Measurements from ENCODE around the gene TFAP2E.
"Not testable (repeated sequence)": the region's sequence is repeated elsewhere in the genome, so short reads cannot be mapped to it uniquely, and the experiment has no call there.

Gene TFAP2E

GRCh38 chr1:35575416-35575958 lies 2.4 kb downstream of the TFAP2E start:
- Histone ChIP-seq H3K4me1 (ENCODE audit: control insufficient read depth, insufficient read depth, low read length, poor library complexity, severe bottlenecking) (peaks cover 28% of the 10 kb centered on the region), H3K27ac (ENCODE audit: low read depth, low read length, severe bottlenecking) (no peak overlapping the region), H3K36me3 (ENCODE audit: control insufficient read depth, insufficient read depth, low read length) (no peaks in the 10 kb centered on the region), H3K4me3 (ENCODE audit: extremely low read depth, insufficient read depth, low read length, poor library complexity, severe bottlenecking) (no peak overlapping the region), H3K9me3 (ENCODE audit: control insufficient read depth, low read length) (no peaks in the 10 kb centered on the region)
- 91 to 92% methylated on average over 5 of the region's 5 CpGs for WGBS, 2 experiments (ENCODE audit: insufficient coverage in 2 of 2)

GRCh38 chr1:35576061-35576765 lies 3.1 kb downstream of the TFAP2E start:
- WGBS, 2 experiments (ENCODE audit: insufficient coverage in 2 of 2), result 76 to 86% methylated on average over 8 to 10 of the region's 10 CpGs
- no peak overlapping the region for H3K27ac ChIP-seq (ENCODE audit: low read depth, low read length, severe bottlenecking)
- peaks cover 21% of the 10 kb centered on the region for H3K4me1 ChIP-seq (ENCODE audit: control insufficient read depth, insufficient read depth, low read length, poor library complexity, severe bottlenecking)
- H3K36me3 ChIP-seq (ENCODE audit: control insufficient read depth, insufficient read depth, low read length), result no peaks in the 10 kb centered on the region
- no peaks in the 10 kb centered on the region for H3K9me3 ChIP-seq (ENCODE audit: control insufficient read depth, low read length)
- no peak overlapping the region for H3K4me3 ChIP-seq (ENCODE audit: extremely low read depth, insufficient read depth, low read length, poor library complexity, severe bottlenecking)

GRCh38 chr1:35576766-35577070 lies 3.6 kb downstream of the TFAP2E start:
- 37 to 39% methylated on average over 36 to 37 of the region's 37 CpGs for WGBS, 2 experiments (ENCODE audit: insufficient coverage in 2 of 2)
- not testable (repeated sequence) for H3K27ac ChIP-seq (ENCODE audit: low read depth, low read length, severe bottlenecking); H3K9me3 ChIP-seq (ENCODE audit: control insufficient read depth, low read length); H3K4me3 ChIP-seq (ENCODE audit: extremely low read depth, insufficient read depth, low read length, poor library complexity, severe bottlenecking); H3K36me3 ChIP-seq (ENCODE audit: control insufficient read depth, insufficient read depth, low read length)
- peaks cover 20% of the 10 kb centered on the region for H3K4me1 ChIP-seq (ENCODE audit: control insufficient read depth, insufficient read depth, low read length, poor library complexity, severe bottlenecking)

- 21 to 23% methylated on average over 58 to 61 of the region's 70 CpGs for WGBS, 2 experiments (ENCODE audit: insufficient coverage in 2 of 2)
- H3K4me3 ChIP-seq (ENCODE audit: extremely low read depth, insufficient read depth, low read length, poor library complexity, severe bottlenecking), result no peak overlapping the region
These were observed 4.2 kb downstream of the TFAP2E start for GRCh38 chr1:35577071-35577998.

GRCh38 chr1:35580949-35581388 lies 7.9 kb downstream of the TFAP2E start:
- Histone ChIP-seq H3K9me3 (ENCODE audit: control insufficient read depth, low read length) (no peaks in the 10 kb centered on the region), H3K36me3 (ENCODE audit: control insufficient read depth, insufficient read depth, low read length) (no peaks in the 10 kb centered on the region), H3K27ac (ENCODE audit: low read depth, low read length, severe bottlenecking) (no peak overlapping the region), H3K4me1 (ENCODE audit: control insufficient read depth, insufficient read depth, low read length, poor library complexity, severe bottlenecking) (peaks cover 8% of the 10 kb centered on the region), H3K4me3 (ENCODE audit: extremely low read depth, insufficient read depth, low read length, poor library complexity, severe bottlenecking) (no peak overlapping the region)
- no CpG with 5 or more reads among the region's 4 CpGs for WGBS, 2 experiments (ENCODE audit: insufficient coverage in 2 of 2)

More at GRCh38 chr1:35577071-35577998, 4.2 kb downstream of the TFAP2E start:
- H3K27ac ChIP-seq (ENCODE audit: low read depth, low read length, severe bottlenecking), result no peak overlapping the region
- H3K9me3 ChIP-seq (ENCODE audit: control insufficient read depth, low read length), result no peaks in the 10 kb centered on the region
- H3K36me3 ChIP-seq (ENCODE audit: control insufficient read depth, insufficient read depth, low read length), result no peaks in the 10 kb centered on the region
- H3K4me1 ChIP-seq (ENCODE audit: control insufficient read depth, insufficient read depth, low read length, poor library complexity, severe bottlenecking), result peaks cover 20% of the 10 kb centered on the region

GRCh38 chr1:35581621-35582020 lies 8.5 kb downstream of the TFAP2E start:
- not testable (repeated sequence) for H3K9me3 ChIP-seq (ENCODE audit: control insufficient read depth, low read length); H3K27ac ChIP-seq (ENCODE audit: low read depth, low read length, severe bottlenecking); H3K4me3 ChIP-seq (ENCODE audit: extremely low read depth, insufficient read depth, low read length, poor library complexity, severe bottlenecking); H3K4me1 ChIP-seq (ENCODE audit: control insufficient read depth, insufficient read depth, low read length, poor library complexity, severe bottlenecking); H3K36me3 ChIP-seq (ENCODE audit: control insufficient read depth, insufficient read depth, low read length)
- WGBS, 2 experiments (ENCODE audit: insufficient coverage in 2 of 2), result 90 to 95% methylated on average over 9 of the region's 9 CpGs

- Histone ChIP-seq H3K36me3 (ENCODE audit: control insufficient read depth, insufficient read depth, low read length) (no peaks in the 10 kb centered on the region), H3K4me1 (ENCODE audit: control insufficient read depth, insufficient read depth, low read length, poor library complexity, severe bottlenecking) (no peaks in the 10 kb centered on the region), H3K9me3 (ENCODE audit: control insufficient read depth, low read length) (no peaks in the 10 kb centered on the region), H3K4me3 (ENCODE audit: extremely low read depth, insufficient read depth, low read length, poor library complexity, severe bottlenecking) (no peak overlapping the region), H3K27ac (ENCODE audit: low read depth, low read length, severe bottlenecking) (no peak overlapping the region)
- 76 to 88% methylated on average over 1 to 2 of the region's 3 CpGs for WGBS, 2 experiments (ENCODE audit: insufficient coverage in 2 of 2)
These were observed 12.2 kb downstream of the TFAP2E start for GRCh38 chr1:35585281-35585680.

- 100% methylated on average over 1 of the region's 1 CpG for whole genome bisulfite sequencing, 2 experiments (ENCODE audit: insufficient coverage in 2 of 2)
- H3K36me3 ChIP-seq (ENCODE audit: control insufficient read depth, insufficient read depth, low read length); H3K4me1 ChIP-seq (ENCODE audit: control insufficient read depth, insufficient read depth, low read length, poor library complexity, severe bottlenecking): not testable (repeated sequence)
These were observed 12.7 kb downstream of the TFAP2E start for GRCh38 chr1:35585805-35586204.

GRCh38 chr1:35586808-35587207 lies 13.7 kb downstream of the TFAP2E start:
- H3K27ac ChIP-seq (ENCODE audit: low read depth, low read length, severe bottlenecking), result no peak overlapping the region
- H3K4me1 ChIP-seq (ENCODE audit: control insufficient read depth, insufficient read depth, low read length, poor library complexity, severe bottlenecking), result no peaks in the 10 kb centered on the region
- H3K36me3 ChIP-seq (ENCODE audit: control insufficient read depth, insufficient read depth, low read length), result no peaks in the 10 kb centered on the region
- WGBS, 2 experiments (ENCODE audit: insufficient coverage in 2 of 2), result 90 to 97% methylated on average over 3 to 7 of the region's 7 CpGs
- H3K4me3 ChIP-seq (ENCODE audit: extremely low read depth, insufficient read depth, low read length, poor library complexity, severe bottlenecking), result no peak overlapping the region
- H3K9me3 ChIP-seq (ENCODE audit: control insufficient read depth, low read length), result no peaks in the 10 kb centered on the region

More at GRCh38 chr1:35585805-35586204, 12.7 kb downstream of the TFAP2E start:
- H3K4me3 ChIP-seq (ENCODE audit: extremely low read depth, insufficient read depth, low read length, poor library complexity, severe bottlenecking); H3K9me3 ChIP-seq (ENCODE audit: control insufficient read depth, low read length); H3K27ac ChIP-seq (ENCODE audit: low read depth, low read length, severe bottlenecking): not testable (repeated sequence)

GRCh38 chr1:35587736-35588135 lies 14.6 kb downstream of the TFAP2E start:
- WGBS, 2 experiments (ENCODE audit: insufficient coverage in 2 of 2), result 100% methylated on average over 2 of the region's 6 CpGs; no CpG with 5 or more reads in 1 of the 2 experiments

More at GRCh38 chr1:35587736-35588135, 14.6 kb downstream of the TFAP2E start:
- Histone ChIP-seq H3K9me3 (ENCODE audit: control insufficient read depth, low read length) (no peaks in the 10 kb centered on the region), H3K4me3 (ENCODE audit: extremely low read depth, insufficient read depth, low read length, poor library complexity, severe bottlenecking) (no peak overlapping the region), H3K4me1 (ENCODE audit: control insufficient read depth, insufficient read depth, low read length, poor library complexity, severe bottlenecking) (no peaks in the 10 kb centered on the region), H3K27ac (ENCODE audit: low read depth, low read length, severe bottlenecking) (no peak overlapping the region), H3K36me3 (ENCODE audit: control insufficient read depth, insufficient read depth, low read length) (no peaks in the 10 kb centered on the region)
